ENCODE results near the gene C2orf74.
"Not testable (repeated sequence)": the region's sequence is repeated elsewhere in the genome, so short reads cannot be mapped to it uniquely, and the experiment has no call there.

- TF ChIP-seq POLR2A, CTCF, EP300 (IDR thresholded peaks at IDR 0.05): not testable (repeated sequence)
These were observed 32.7 kb downstream of the C2orf74 start for GRCh38 chr2:61194646-61195045.
